ENCODE results near the gene MPZL3. TPM values are rescaled to one million over a fixed set of nuclear protein-coding genes. Genes with fewer than 3 reads are reported as not detected.

The MPZL3 gene
- polyA plus RNA-seq, 1 donor (not counting 4 experiments of a cell fraction or from before 2014, with no cell fraction given) = 7.9 TPM

- TF ChIP-seq CTCF (optimal IDR thresholded peaks at IDR 0.05 in 1 of 3, IDR thresholded peaks at IDR 0.05 in 1 of 3, conservative IDR thresholded peaks at IDR 0.05 in 1 of 3; ENCODE audit: extremely low read depth in 1 of 3, insufficient read depth in 2 of 3, low read length in 3 of 3) = no peak
- no peak for TF ChIP-seq EZH2 (IDR thresholded peaks at IDR 0.05; ENCODE audit: low read length)
- Histone ChIP-seq H3K4me2 (ENCODE audit: control insufficient read depth, extremely low read depth, insufficient read depth, low read depth, low read length) (no peak overlapping the region), H2AFZ (ENCODE audit: control insufficient read depth, low read length) (no peak overlapping the region), H3K27me3 (ENCODE audit: control insufficient read depth, extremely low read depth, insufficient read depth, low read length) (peaks cover 12% of the 10 kb centered on the region), H3K9me1 (ENCODE audit: control insufficient read depth, extremely low read depth, insufficient read depth, low read length) (no peaks in the 10 kb centered on the region), H3K79me2 (ENCODE audit: control insufficient read depth, insufficient read depth, low read length) (no peaks in the 10 kb centered on the region), H3K36me3 (ENCODE audit: control insufficient read depth in 2 of 2, extremely low read depth in 1 of 2, insufficient read depth in 2 of 2, low read length in 2 of 2) (no peaks in the 10 kb centered on the region), H3K9me3 (ENCODE audit: control insufficient read depth, low read depth, low read length) (no peaks in the 10 kb centered on the region), H3K9ac (ENCODE audit: control insufficient read depth, extremely low read depth, insufficient read depth, low read length) (no peak overlapping the region), H3K27ac (ENCODE audit: control insufficient read depth, insufficient read depth, low read length) (no peak overlapping the region), H3K4me1 (ENCODE audit: control insufficient read depth, extremely low read depth, insufficient read depth, low read length) (no peaks in the 10 kb centered on the region), H4K20me1 (ENCODE audit: control insufficient read depth, extremely low read depth, insufficient read depth, low read length) (no peaks in the 10 kb centered on the region), H3K4me3 (ENCODE audit: control insufficient read depth in 2 of 3, extremely low read depth in 1 of 3, insufficient read depth in 2 of 3, low read depth in 1 of 3, low read length in 3 of 3) (no peak overlapping the region)
- dilution Hi-C loops (cut with MboI; ENCODE audit: extremely low pct_ligation_motif_present, low sequenced_read_pairs) = no loop called here
- no peak for FAIRE-seq
- DNase-seq (ENCODE audit: low read depth, low spot score) = no peak
These were observed 35.3 kb downstream of the MPZL3 start for GRCh38 chr11:118216621-118217481.

- H4K20me1 ChIP-seq (ENCODE audit: control insufficient read depth, extremely low read depth, insufficient read depth, low read length) = no peaks in the 10 kb centered on the region
- H3K4me2 ChIP-seq (ENCODE audit: control insufficient read depth, extremely low read depth, insufficient read depth, low read depth, low read length) = no peak overlapping the region
- DNase-seq (ENCODE audit: low read depth, low spot score) = no peak
- no peak overlapping the region for H3K27ac ChIP-seq (ENCODE audit: control insufficient read depth, insufficient read depth, low read length)
- H3K79me2 ChIP-seq (ENCODE audit: control insufficient read depth, insufficient read depth, low read length) = no peaks in the 10 kb centered on the region
- no peak overlapping the region for H2AFZ ChIP-seq (ENCODE audit: control insufficient read depth, low read length)
- H3K9me3 ChIP-seq (ENCODE audit: control insufficient read depth, low read depth, low read length) = no peaks in the 10 kb centered on the region
- H3K4me3 ChIP-seq (ENCODE audit: control insufficient read depth in 2 of 3, extremely low read depth in 1 of 3, insufficient read depth in 2 of 3, low read depth in 1 of 3, low read length in 3 of 3) = no peak overlapping the region
- no peak for TF ChIP-seq CTCF (optimal IDR thresholded peaks at IDR 0.05 in 1 of 3, IDR thresholded peaks at IDR 0.05 in 1 of 3, conservative IDR thresholded peaks at IDR 0.05 in 1 of 3; ENCODE audit: extremely low read depth in 1 of 3, insufficient read depth in 2 of 3, low read length in 3 of 3)
- no peaks in the 10 kb centered on the region for H3K4me1 ChIP-seq (ENCODE audit: control insufficient read depth, extremely low read depth, insufficient read depth, low read length)
- FAIRE-seq = no peak
- no peaks in the 10 kb centered on the region for H3K36me3 ChIP-seq (ENCODE audit: control insufficient read depth in 2 of 2, extremely low read depth in 1 of 2, insufficient read depth in 2 of 2, low read length in 2 of 2)
- dilution Hi-C loops (cut with MboI; ENCODE audit: extremely low pct_ligation_motif_present, low sequenced_read_pairs) = no loop called here
- H3K9me1 ChIP-seq (ENCODE audit: control insufficient read depth, extremely low read depth, insufficient read depth, low read length) = no peaks in the 10 kb centered on the region
- peaks cover 12% of the 10 kb centered on the region for H3K27me3 ChIP-seq (ENCODE audit: control insufficient read depth, extremely low read depth, insufficient read depth, low read length)
- H3K9ac ChIP-seq (ENCODE audit: control insufficient read depth, extremely low read depth, insufficient read depth, low read length) = no peak overlapping the region
These were observed 36.4 kb downstream of the MPZL3 start for GRCh38 chr11:118215765-118216164.

Measured in keratinocyte (primary cell).